K562 (cell line): ENCODE data around the gene MYOM1. TPM values are rescaled to one million over a fixed set of nuclear protein-coding genes. Genes with fewer than 3 reads are reported as not detected.

ENCODE experiments used
- ATAC-seq: fragments of 200-7000 bp; cut with Tn5 transposase; 3 replicates; pipeline ENCODE4 v1.9.1; 2020; ENCODE audit warnings: moderate library complexity
- BruUV-seq: library from RNA; stranded (reverse); fragments of 400-500 nt; replicated peaks from 2 replicates; lab custom pipeline; 2021; lab: Mats Ljungman, UMichigan
- CTCF ChIA-PET: fragments of 300-600 bp; formaldehyde crosslinking; extraction: SDS; loops from one replicate; lab custom pipeline; 2021; ENCODE audit warnings: low intra/inter-chr PET ratio; lab: Yijun Ruan, JAX
- POLR2A ChIA-PET: fragments of 300-600, 350-650 bp; sonication (Branson Sonifier 250); formaldehyde crosslinking; extraction: SDS; loops from one replicate; lab custom pipeline; 2021; ENCODE audit warnings: antibody characterized with exemption, inconsistent platforms; lab: Yijun Ruan, JAX
- DNase-seq, 4 experiments: peaks; one replicate each; pipeline versions ENCODE4 v3.0.0 to v3.0.0-alpha.2; 2011 to 2018; ENCODE audit warnings: low spot score in 3 of 4, mixed read lengths in 3 of 4; ENCODE audit errors: extremely low read depth in 1 of 4
- FAIRE-seq: peaks from 2 replicates; lab custom pipeline; 2011; peaks lifted over from hg19 to GRCh38; lab: Jason Lieb, UNC
- H2AFZ ChIP-seq: 2 replicates; pipeline ENCODE4 v1.6.0; 2011; ENCODE audit warnings: low read depth, low read length, control low read depth, inconsistent platforms
- H3K27ac ChIP-seq: fragments of 200-600 bp; 3 replicates; pipeline ENCODE4 v1.8.0; 2011; ENCODE audit warnings: low read depth, mild to moderate bottlenecking, control low read depth, inconsistent platforms, low read length, moderate library complexity, mixed read lengths; ENCODE audit errors: extremely low read depth
- H3K27me3 ChIP-seq, 2 experiments: fragments of 300-600 bp in 1 of 2; 2 replicates in 1 of 2; 3 replicates in 1 of 2; pipeline versions ENCODE4 v1.6.0 to v1.8.0; 2011; ENCODE audit warnings: inconsistent platforms in 2 of 2, low read length in 2 of 2, mild to moderate bottlenecking in 1 of 2, mixed read lengths in 1 of 2, moderate library complexity in 1 of 2; ENCODE audit not compliant: control insufficient read depth in 2 of 2, insufficient read depth in 2 of 2
- H3K36me3 ChIP-seq: fragments of 300-600 bp; 3 replicates; pipeline ENCODE4 v1.8.0; 2011; ENCODE audit warnings: mild to moderate bottlenecking, low read length, inconsistent platforms; ENCODE audit not compliant: control insufficient read depth, insufficient read depth
- H3K4me1 ChIP-seq, 2 experiments: fragments of 200-600 bp in 1 of 2; replicated peaks in 1 of 2; 2 replicates in 1 of 2; 3 replicates in 1 of 2; pipeline versions ENCODE4 v1.5.1 to v1.8.0; 2011; ENCODE audit warnings: inconsistent platforms in 2 of 2, low read length in 2 of 2, mild to moderate bottlenecking in 1 of 2, mixed read lengths in 1 of 2, moderate library complexity in 1 of 2; ENCODE audit not compliant: control insufficient read depth in 2 of 2, insufficient read depth in 2 of 2
- H3K4me2 ChIP-seq: 2 replicates; pipeline ENCODE4 v1.6.1; 2011; ENCODE audit warnings: low read length, control low read depth, inconsistent platforms, mixed read lengths; ENCODE audit not compliant: insufficient read depth
- H3K4me3 ChIP-seq: fragments of 200-600 bp; sonication (generic), shearing (Covaris generic); 2 replicates; pipeline ENCODE4 v1.5.1; 2016; ENCODE audit warnings: control low read depth, inconsistent platforms
- H3K79me2 ChIP-seq: fragments of 200-600 bp; 3 replicates; pipeline ENCODE4 v1.8.0; 2011; ENCODE audit warnings: low read length, inconsistent platforms; ENCODE audit not compliant: control insufficient read depth, insufficient read depth
- H3K9ac ChIP-seq, 2 experiments: 2 replicates each; pipeline versions ENCODE4 v1.6.0 to v1.6.1; 2011; ENCODE audit warnings: low read depth in 2 of 2, low read length in 2 of 2, control low read depth in 1 of 2, inconsistent platforms in 1 of 2, mild to moderate bottlenecking in 1 of 2, mixed read lengths in 1 of 2; ENCODE audit not compliant: insufficient read depth in 1 of 2
- H3K9me1 ChIP-seq: one replicate; pipeline ENCODE4 v1.6.0; 2011; ENCODE audit warnings: inconsistent platforms, mild to moderate bottlenecking, low read length, moderate library complexity; ENCODE audit not compliant: control insufficient read depth, insufficient read depth
- H3K9me3 ChIP-seq: replicated peaks from 2 replicates; pipeline ENCODE4 v1.5.1; 2011; ENCODE audit warnings: low read depth, low read length, inconsistent platforms; ENCODE audit not compliant: control insufficient read depth, insufficient read depth
- H4K20me1 ChIP-seq: replicated peaks from 2 replicates; pipeline ENCODE4 v1.6.1; 2011; ENCODE audit warnings: low read length, inconsistent platforms, mixed read lengths; ENCODE audit not compliant: control insufficient read depth, insufficient read depth
- DDX20 ChIP-seq: fragments of 450-650 bp; IDR thresholded peaks from 2 replicates; pipeline ENCODE4 v1.6.1; 2016; ENCODE audit warnings: missing genetic modification characterization, low read depth, mild to moderate bottlenecking, missing compliant biosample characterization, moderate library complexity
- ESRRB ChIP-seq: fragments of 250-450 bp; sonication (Bioruptor Pico); IDR thresholded peaks from 2 replicates; pipeline ENCODE4 v1.5.0; 2020; ENCODE audit warnings: mild to moderate bottlenecking, moderate library complexity, borderline replicate concordance
- GABPA ChIP-seq: fragments of 200-800 bp; sonication (Bioruptor generic); conservative IDR thresholded peaks from 2 replicates; pipeline ENCODE4 v1.6.1; 2016; ENCODE audit warnings: low read depth, missing genetic modification characterization, missing compliant biosample characterization
- HMGN3 ChIP-seq: IDR thresholded peaks from 2 replicates; pipeline ENCODE4 v1.6.1; 2011; ENCODE audit warnings: borderline replicate concordance, low read depth, mild to moderate bottlenecking, mixed read lengths, low read length; ENCODE audit not compliant: insufficient read length; ENCODE audit errors: extremely low read depth
- MEIS2 ChIP-seq: fragments of 450-650 bp; IDR thresholded peaks from 2 replicates; pipeline ENCODE4 v1.6.1; 2014; ENCODE audit warnings: mild to moderate bottlenecking; ENCODE audit not compliant: partially characterized antibody
- POU5F1 ChIP-seq: fragments of 150-350 bp; IDR thresholded peaks from 2 replicates; pipeline ENCODE4 v1.6.1; 2014; ENCODE audit warnings: borderline replicate concordance, low read length, low read depth, mild to moderate bottlenecking; ENCODE audit not compliant: partially characterized antibody
- RCOR1 ChIP-seq, 2 experiments: IDR thresholded peaks; 2 replicates each; pipeline ENCODE4 v1.6.1; 2012; ENCODE audit warnings: low read depth in 2 of 2, low read length in 2 of 2, borderline replicate concordance in 1 of 2, improper control_type of control experiment in 1 of 2
- U2AF1 ChIP-seq: fragments of 200-400 bp; formaldehyde crosslinking; optimal IDR thresholded peaks from 2 replicates; pipeline ENCODE3; 2017; ENCODE audit warnings: mild to moderate bottlenecking, low read depth, low read length, moderate library complexity
- WGBS: fragments of 100-300 bp; shearing (Covaris generic); methylation state at CpG from one replicate; pipeline ENCODE4 v1.1.6; 2016; ENCODE audit warnings: low coverage, mixed read lengths; ENCODE audit not compliant: insufficient coverage; ENCODE audit errors: missing lambda C conversion rate; 5-methylcytosine and 5-hydroxymethylcytosine counted together
- in situ Hi-C: fragments of 300-500 bp; cut with MboI; formaldehyde crosslinking; loops from 4 replicates; pipeline ENCODE4 v1.15.0; 2018; ENCODE audit warnings: inconsistent platforms, mixed read lengths
- intact Hi-C: fragments of 100-400 bp; cut with micrococcal nuclease; formaldehyde crosslinking; loops from 2 replicates; pipeline ENCODE4 v1.14.2; 2022
- polyA plus RNA-seq, 8 experiments: library from polyadenylated mRNA; depleted of rRNA in 4 of 8; stranded (reverse) in 5 of 8; unstranded in 3 of 8; fragments of >200 nt; fragmentation: Nextera tagmentation in 2 of 8; fragmentation: Illumina TruSeq in 1 of 8; extraction: Ambion mirVana in 2 of 8; extraction: Trizol in 1 of 8; gene quantifications; 2 replicates each; pipeline versions ENCODE4 v1.2.1 to v1.2.3, GENCODE V29; 2011 to 2014; ENCODE audit warnings: inconsistent platforms in 1 of 8, missing spikeins in 1 of 8
- total RNA-seq, 7 experiments: library from RNA; depleted of rRNA in 6 of 7; stranded (reverse); fragments of >200 nt in 6 of 7; fragmentation: Illumina TruSeq in 2 of 7; extraction: Trizol in 2 of 7; gene quantifications; 2 replicates each; pipeline versions ENCODE4 v1.2.1 to v1.2.3, GENCODE V29; 2011 to 2021; ENCODE audit warnings: low replicate concordance in 1 of 7
- TF ChIP-seq, protein P1 (sequence below): fragments of 450-650 bp; IDR thresholded peaks from 2 replicates; pipeline ENCODE4 v1.6.1; 2018; ENCODE audit warnings: mild to moderate bottlenecking, low read depth; ENCODE audit not compliant: partially characterized antibody
- TF ChIP-seq, protein P2 (sequence below): sonication (generic); formaldehyde crosslinking; IDR thresholded peaks from 2 replicates; pipeline ENCODE4 v1.8.1; 2023; ENCODE audit warnings: mild to moderate bottlenecking, missing genetic modification reagents
- TF ChIP-seq, protein P3 (sequence below), 2 experiments: fragments of 450-650 bp; conservative IDR thresholded peaks; 2 replicates each; pipeline ENCODE4 v1.6.1; 2017; ENCODE audit warnings: mild to moderate bottlenecking in 2 of 2, moderate library complexity in 2 of 2
- TF ChIP-seq, protein P4 (sequence below), 2 experiments: IDR thresholded peaks in 1 of 2; conservative IDR thresholded peaks in 1 of 2; 2 replicates each; pipeline ENCODE4 v1.6.1; 2016; ENCODE audit warnings: low read depth in 2 of 2, mild to moderate bottlenecking in 1 of 2, missing compliant biosample characterization in 1 of 2, missing genetic modification characterization in 1 of 2, moderate library complexity in 1 of 2

The MYOM1 gene
- total and polyA plus RNA-seq, 9 of the 15 experiments (the other 6 are each of a cell fraction or from before 2014, with no cell fraction given): 0.01 to 0.62 (median 0.25) TPM

DNA sequence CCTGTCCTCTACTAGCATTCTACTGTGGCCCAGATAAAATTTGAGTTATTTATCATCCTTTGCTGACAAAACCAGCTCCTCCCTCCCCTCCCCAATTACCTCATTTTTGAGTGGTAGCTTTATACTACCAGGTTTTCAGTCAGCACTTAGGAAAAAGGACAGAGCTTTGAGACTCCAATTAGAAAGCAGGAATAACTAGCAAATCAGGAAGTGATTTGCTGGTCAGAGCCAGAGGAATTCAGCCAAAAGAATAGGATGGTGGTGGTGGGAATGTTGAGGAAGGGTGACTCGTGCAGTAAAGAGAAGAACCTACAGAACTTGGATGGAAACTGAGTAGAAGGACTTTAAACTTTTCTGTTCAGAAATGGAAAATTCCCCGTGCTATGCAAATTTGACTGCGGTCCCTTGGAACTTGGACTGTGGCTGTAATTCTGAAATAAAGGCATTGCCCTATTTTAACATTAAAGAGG is 45.8 kb upstream of the MYOM1 start:
- in situ Hi-C loops: no loop called here
- no peak for TF ChIP-seq ESRRB
- no peak for TF ChIP-seq HMGN3
- TF ChIP-seq, protein P1, sequence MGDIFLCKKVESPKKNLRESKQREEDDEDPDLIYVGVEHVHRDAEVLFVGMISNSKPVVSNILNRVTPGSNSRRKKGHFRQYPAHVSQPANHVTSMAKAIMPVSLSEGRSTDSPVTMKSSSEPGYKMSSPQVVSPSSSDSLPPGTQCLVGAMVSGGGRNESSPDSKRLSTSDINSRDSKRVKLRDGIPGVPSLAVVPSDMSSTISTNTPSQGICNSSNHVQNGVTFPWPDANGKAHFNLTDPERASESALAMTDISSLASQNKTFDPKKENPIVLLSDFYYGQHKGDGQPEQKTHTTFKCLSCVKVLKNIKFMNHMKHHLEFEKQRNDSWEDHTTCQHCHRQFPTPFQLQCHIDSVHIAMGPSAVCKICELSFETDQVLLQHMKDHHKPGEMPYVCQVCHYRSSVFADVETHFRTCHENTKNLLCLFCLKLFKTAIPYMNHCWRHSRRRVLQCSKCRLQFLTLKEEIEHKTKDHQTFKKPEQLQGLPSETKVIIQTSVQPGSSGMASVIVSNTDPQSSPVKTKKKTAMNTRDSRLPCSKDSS: no peak
- no peak for TF ChIP-seq POU5F1
- TF ChIP-seq MEIS2: peak; percentile 96
- TF ChIP-seq, protein P2, sequence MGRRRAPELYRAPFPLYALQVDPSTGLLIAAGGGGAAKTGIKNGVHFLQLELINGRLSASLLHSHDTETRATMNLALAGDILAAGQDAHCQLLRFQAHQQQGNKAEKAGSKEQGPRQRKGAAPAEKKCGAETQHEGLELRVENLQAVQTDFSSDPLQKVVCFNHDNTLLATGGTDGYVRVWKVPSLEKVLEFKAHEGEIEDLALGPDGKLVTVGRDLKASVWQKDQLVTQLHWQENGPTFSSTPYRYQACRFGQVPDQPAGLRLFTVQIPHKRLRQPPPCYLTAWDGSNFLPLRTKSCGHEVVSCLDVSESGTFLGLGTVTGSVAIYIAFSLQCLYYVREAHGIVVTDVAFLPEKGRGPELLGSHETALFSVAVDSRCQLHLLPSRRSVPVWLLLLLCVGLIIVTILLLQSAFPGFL: no peak
- 0 out of 4 replicates have a peak, but pooled peaks of 1 of the 2 experiments have one; percentile 48 for TF ChIP-seq RCOR1 (IDR thresholded peaks at IDR 0.05; ENCODE audit: borderline replicate concordance in 1 of 2, low read depth in 2 of 2, low read length in 2 of 2)
- TF ChIP-seq, protein P3, sequence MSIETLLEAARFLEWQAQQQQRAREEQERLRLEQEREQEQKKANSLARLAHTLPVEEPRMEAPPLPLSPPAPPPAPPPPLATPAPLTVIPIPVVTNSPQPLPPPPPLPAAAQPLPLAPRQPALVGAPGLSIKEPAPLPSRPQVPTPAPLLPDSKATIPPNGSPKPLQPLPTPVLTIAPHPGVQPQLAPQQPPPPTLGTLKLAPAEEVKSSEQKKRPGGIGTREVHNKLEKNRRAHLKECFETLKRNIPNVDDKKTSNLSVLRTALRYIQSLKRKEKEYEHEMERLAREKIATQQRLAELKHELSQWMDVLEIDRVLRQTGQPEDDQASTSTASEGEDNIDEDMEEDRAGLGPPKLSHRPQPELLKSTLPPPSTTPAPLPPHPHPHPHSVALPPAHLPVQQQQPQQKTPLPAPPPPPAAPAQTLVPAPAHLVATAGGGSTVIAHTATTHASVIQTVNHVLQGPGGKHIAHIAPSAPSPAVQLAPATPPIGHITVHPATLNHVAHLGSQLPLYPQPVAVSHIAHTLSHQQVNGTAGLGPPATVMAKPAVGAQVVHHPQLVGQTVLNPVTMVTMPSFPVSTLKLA (conservative IDR thresholded peaks at IDR 0.05): 0 out of 4 replicates have a peak, but pooled peaks of 1 of the 2 experiments have one; percentile 19
- TF ChIP-seq, protein P4, sequence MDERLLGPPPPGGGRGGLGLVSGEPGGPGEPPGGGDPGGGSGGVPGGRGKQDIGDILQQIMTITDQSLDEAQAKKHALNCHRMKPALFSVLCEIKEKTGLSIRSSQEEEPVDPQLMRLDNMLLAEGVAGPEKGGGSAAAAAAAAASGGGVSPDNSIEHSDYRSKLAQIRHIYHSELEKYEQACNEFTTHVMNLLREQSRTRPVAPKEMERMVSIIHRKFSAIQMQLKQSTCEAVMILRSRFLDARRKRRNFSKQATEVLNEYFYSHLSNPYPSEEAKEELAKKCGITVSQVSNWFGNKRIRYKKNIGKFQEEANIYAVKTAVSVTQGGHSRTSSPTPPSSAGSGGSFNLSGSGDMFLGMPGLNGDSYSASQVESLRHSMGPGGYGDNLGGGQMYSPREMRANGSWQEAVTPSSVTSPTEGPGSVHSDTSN (CRISPR knock-in tag; IDR thresholded peaks at IDR 0.05; ENCODE audit: low read depth): no peak
- TF ChIP-seq, protein P4 (tag; conservative IDR thresholded peaks at IDR 0.05; ENCODE audit: low read depth): peak; percentile 93
- no peak for TF ChIP-seq U2AF1
- TF ChIP-seq GABPA (tag): peak; percentile 11; the same call in 1 of the 2 replicates
- no peak for TF ChIP-seq DDX20

More for the DNA sequence above, 45.8 kb upstream of the MYOM1 start:
- no TSS peak for BruUV-seq
- ATAC-seq: no peak
- peak in 2 of 4 experiments; percentile 46 to 59 for DNase-seq
- peaks cover 11% of the 10 kb centered on the region for H3K9me1 ChIP-seq
- no peak for FAIRE-seq
- H4K20me1 ChIP-seq: peaks cover 64% of the 10 kb centered on the region
- intact Hi-C loops: no loop called here
- H3K4me1 ChIP-seq: peaks cover 23 to 55% of the 10 kb centered on the region in 2 experiments
- ChIA-PET POLR2A (interaction anchor here (0.6 to 3.3 kb wide), 6 partner anchors 11 to 566 kb away, joined by 3 to 16 read pairs (median 4); no protein-coding TSS in a partner anchor), CTCF (no interaction called here)
- WGBS: 53% methylated on average over 3 of the region's 3 CpGs
- peak overlapping the region; percentile 48; the same call in 1 of the 2 replicates for H3K4me2 ChIP-seq
- H3K4me3 ChIP-seq: no peak overlapping the region
- peak overlapping the region; percentile 16; the same call in 1 of the 3 replicates for H3K27ac ChIP-seq
- no peaks in the 10 kb centered on the region for H3K27me3 ChIP-seq
- peaks cover 14% of the 10 kb centered on the region for H3K36me3 ChIP-seq
- H3K79me2 ChIP-seq: peaks cover 97% of the 10 kb centered on the region
- H3K9me3 ChIP-seq: no peaks in the 10 kb centered on the region
- peak overlapping the region in 1 of 2 experiments; percentile 19; a peak in 1 of 4 replicates for H3K9ac ChIP-seq
- H2AFZ ChIP-seq: no peak overlapping the region
